ENCODE results near the gene MKNK2.
"Not testable (repeated sequence)": the region's sequence is repeated elsewhere in the genome, so short reads cannot be mapped to it uniquely, and the experiment has no call there.

The MKNK2 gene

GRCh38 chr19:1991018-1991913 lies 59.8 kb downstream of the MKNK2 start:
- DNase-seq (ENCODE audit: low read depth), result no peak

- DNase-seq (ENCODE audit: low read depth), result no peak
These were observed 60.6 kb downstream of the MKNK2 start for GRCh38 chr19:1990230-1991017.

GRCh38 chr19:1989513-1990229 lies 61.4 kb downstream of the MKNK2 start:
- DNase-seq (ENCODE audit: low read depth), result no peak

- not testable (repeated sequence) for DNase-seq (ENCODE audit: low read depth)
These were observed 62.6 kb downstream of the MKNK2 start for GRCh38 chr19:1988464-1988863.
